Astrocyte (in vitro differentiated cells and primary cell): Measurements from ENCODE around the gene PI4KB. TPM values are rescaled to one million over a fixed set of nuclear protein-coding genes. Genes with fewer than 3 reads are reported as not detected.

Experiments used
- DNase-seq: peaks from one replicate; pipeline ENCODE4 v3.0.0-alpha.2; 2010; ENCODE audit warnings: low read depth
- FAIRE-seq: peaks from 2 replicates; lab custom pipeline; 2011; peaks lifted over from hg19 to GRCh38; lab: Jason Lieb, UNC
- H2AFZ ChIP-seq: 2 replicates; pipeline ENCODE4 v1.6.0; 2012; ENCODE audit warnings: low read depth, low read length, inconsistent platforms
- H3K27ac ChIP-seq: 2 replicates; pipeline ENCODE4 v1.5.1; 2011; ENCODE audit warnings: low read depth, low read length, inconsistent platforms
- H3K27me3 ChIP-seq: 2 replicates; pipeline ENCODE4 v1.6.0; 2011; ENCODE audit warnings: low read length, inconsistent platforms; ENCODE audit not compliant: insufficient read depth
- H3K36me3 ChIP-seq: 2 replicates; pipeline ENCODE4 v1.5.1; 2011; ENCODE audit warnings: low read length, inconsistent platforms; ENCODE audit not compliant: insufficient read depth
- H3K4me1 ChIP-seq: 2 replicates; pipeline ENCODE4 v1.5.1; 2011; ENCODE audit warnings: low read length, inconsistent platforms; ENCODE audit not compliant: insufficient read depth
- H3K4me2 ChIP-seq: 2 replicates; pipeline ENCODE4 v1.6.0; 2012; ENCODE audit warnings: low read length, inconsistent platforms
- H3K4me3 ChIP-seq: 2 replicates; pipeline ENCODE4 v1.5.1; 2011; ENCODE audit warnings: low read depth, mild to moderate bottlenecking, low read length, inconsistent platforms; ENCODE audit not compliant: insufficient read depth
- H3K79me2 ChIP-seq: 2 replicates; pipeline ENCODE4 v1.6.0; 2012; ENCODE audit warnings: mild to moderate bottlenecking, low read length, inconsistent platforms; ENCODE audit not compliant: insufficient read depth
- H3K9ac ChIP-seq: 2 replicates; pipeline ENCODE4 v1.6.0; 2012; ENCODE audit warnings: mild to moderate bottlenecking, low read length, inconsistent platforms
- H3K9me3 ChIP-seq: 2 replicates; pipeline ENCODE4 v1.5.1; 2012; ENCODE audit warnings: low read depth, mild to moderate bottlenecking, low read length, inconsistent platforms; ENCODE audit not compliant: insufficient read depth
- H4K20me1 ChIP-seq: 2 replicates; pipeline ENCODE4 v1.6.0; 2012; ENCODE audit warnings: low read length, inconsistent platforms; ENCODE audit not compliant: insufficient read depth
- H3K27ac Mint-ChIP-seq: one replicate; pipeline ENCODE4 v1.8.0; 2021; ENCODE audit warnings: mild to moderate bottlenecking, mixed read lengths; ENCODE audit not compliant: unreplicated experiment
- H3K27me3 Mint-ChIP-seq: one replicate; pipeline ENCODE4 v1.8.0; 2021; ENCODE audit warnings: low read depth, mixed read lengths; ENCODE audit not compliant: unreplicated experiment
- H3K36me3 Mint-ChIP-seq: one replicate; pipeline ENCODE4 v1.8.0; 2021; ENCODE audit warnings: low read depth, mixed read lengths; ENCODE audit not compliant: unreplicated experiment
- H3K4me1 Mint-ChIP-seq: one replicate; pipeline ENCODE4 v1.8.0; 2021; ENCODE audit warnings: low read depth, mixed read lengths; ENCODE audit not compliant: unreplicated experiment
- H3K4me3 Mint-ChIP-seq: one replicate; pipeline ENCODE4 v1.8.0; 2021; ENCODE audit warnings: mild to moderate bottlenecking, moderate library complexity, mixed read lengths; ENCODE audit not compliant: unreplicated experiment
- H3K9me3 Mint-ChIP-seq: one replicate; pipeline ENCODE4 v1.8.0; 2021; ENCODE audit warnings: mild to moderate bottlenecking, mixed read lengths; ENCODE audit not compliant: unreplicated experiment
- CTCF ChIP-seq: IDR thresholded peaks from 2 replicates; pipeline ENCODE4 v1.5.1; 2011; ENCODE audit warnings: low read depth, mild to moderate bottlenecking, inconsistent platforms, low read length, moderate library complexity; ENCODE audit not compliant: insufficient read depth
- EZH2 ChIP-seq: IDR thresholded peaks from 2 replicates; pipeline ENCODE4 v1.6.1; 2012; ENCODE audit warnings: mild to moderate bottlenecking, low read length, inconsistent platforms; ENCODE audit not compliant: insufficient read depth
- total RNA-seq: library from RNA; stranded (reverse); gene quantifications from 2 replicates; pipeline ENCODE4 v1.2.1, GENCODE V29; 2021

Gene PI4KB
- total RNA-seq, 1 donor from 2014 or later: 67.8 TPM

GRCh38 chr1:151347523-151348246, 20.5 kb upstream of the PI4KB start:
- Mint-ChIP-seq H3K9me3 (peaks cover 2% of the 10 kb centered on the region), H3K27ac (peak overlapping the region; percentile 95), H3K4me3 (peak overlapping the region; percentile 96), H3K4me1 (peaks cover 20% of the 10 kb centered on the region), H3K36me3 (peaks cover 14% of the 10 kb centered on the region), H3K27me3 (no peaks in the 10 kb centered on the region)
- H3K9ac ChIP-seq: peak overlapping the region; percentile 91
- H3K36me3 ChIP-seq: peaks cover 8% of the 10 kb centered on the region
- no peaks in the 10 kb centered on the region for H3K9me3 ChIP-seq
- peak overlapping the region; percentile 86 for H2AFZ ChIP-seq
- H3K79me2 ChIP-seq: peaks cover 16% of the 10 kb centered on the region
- DNase-seq (no peak), FAIRE-seq (no peak)
- no peaks in the 10 kb centered on the region for H3K27me3 ChIP-seq
- no peak for TF ChIP-seq CTCF
- no peak for TF ChIP-seq EZH2
- H3K4me2 ChIP-seq: peak overlapping the region; percentile 94
- peak overlapping the region; percentile 96 for H3K27ac ChIP-seq
- peak overlapping the region; percentile 82 for H3K4me3 ChIP-seq
- no peaks in the 10 kb centered on the region for H4K20me1 ChIP-seq
- peaks cover 15% of the 10 kb centered on the region for H3K4me1 ChIP-seq

- H3K27ac Mint-ChIP-seq: peak within 1 kb of the TSS; percentile 95
- peak within 1 kb of the TSS; percentile 96 for H3K4me3 Mint-ChIP-seq
- Histone ChIP-seq H3K36me3 (peaks cover 8% of the 10 kb centered on the region), H3K79me2 (peaks cover 16% of the 10 kb centered on the region), H3K27ac (peak within 1 kb of the TSS; percentile 96), H3K4me3 (peak within 1 kb of the TSS; percentile 82), H3K9ac (peak within 1 kb of the TSS; percentile 91), H3K9me3 (no peaks in the 10 kb centered on the region), H4K20me1 (no peaks in the 10 kb centered on the region), H3K4me1 (peaks cover 15% of the 10 kb centered on the region), H2AFZ (peak within 1 kb of the TSS; percentile 86), H3K27me3 (no peaks in the 10 kb centered on the region), H3K4me2 (peak within 1 kb of the TSS; percentile 94)
- FAIRE-seq: no peak
- no peaks in the 10 kb centered on the region for H3K9me3 Mint-ChIP-seq
- no peak for TF ChIP-seq CTCF
- no peak for TF ChIP-seq EZH2
- DNase-seq: peak; percentile 96
- H3K4me1 Mint-ChIP-seq: peaks cover 26% of the 10 kb centered on the region
- no peaks in the 10 kb centered on the region for H3K27me3 Mint-ChIP-seq
- H3K36me3 Mint-ChIP-seq: peaks cover 15% of the 10 kb centered on the region
Observed at GRCh38 chr1:151346769-151347522, 19.7 kb upstream of the PI4KB start, which contains the start of gene RFX5. Gene RFX5 (minus strand): TSS chr1:151347252. CDS start chr1:151346320, 932 bp downstream.
